WERI-Rb-1 (cell line): Measurements from ENCODE around the gene MSX1.
A peak's percentile ranks its signal among the peaks of the same experiment; 100 is the strongest.

Experiments used
- DNase-seq: peaks from one replicate; pipeline ENCODE4 v3.0.0-alpha.2; 2020
- H3K27ac ChIP-seq: fragments of 250-450 bp; sonication (Bioruptor Pico); 2 replicates; pipeline ENCODE4 v1.5.1; 2020; ENCODE audit warnings: mild to moderate bottlenecking, moderate library complexity
- H3K27me3 ChIP-seq: fragments of 250-450 bp; sonication (Bioruptor Pico); 2 replicates; pipeline ENCODE4 v1.5.1; 2021; ENCODE audit warnings: mild to moderate bottlenecking, low read depth, moderate library complexity; ENCODE audit not compliant: insufficient read depth, severe bottlenecking
- H3K36me3 ChIP-seq: fragments of 250-450 bp; sonication (Bioruptor Pico); 2 replicates; pipeline ENCODE4 v1.5.1; 2020; ENCODE audit warnings: mild to moderate bottlenecking, moderate library complexity
- H3K4me3 ChIP-seq: 2 replicates; pipeline ENCODE4 v1.5.1; 2011; ENCODE audit warnings: low read depth, mild to moderate bottlenecking, control low read depth, low read length
- H3K9me3 ChIP-seq: fragments of 250-450 bp; sonication (Bioruptor Pico); 2 replicates; pipeline ENCODE4 v1.5.1; 2021; ENCODE audit warnings: mild to moderate bottlenecking, moderate library complexity; ENCODE audit not compliant: severe bottlenecking
- TF ChIP-seq, protein P1 (sequence below): IDR thresholded peaks from 2 replicates; pipeline ENCODE4 v1.5.1; 2011; ENCODE audit warnings: low read depth, mild to moderate bottlenecking, control low read depth, inconsistent platforms, low read length

The MSX1 gene

DNA sequence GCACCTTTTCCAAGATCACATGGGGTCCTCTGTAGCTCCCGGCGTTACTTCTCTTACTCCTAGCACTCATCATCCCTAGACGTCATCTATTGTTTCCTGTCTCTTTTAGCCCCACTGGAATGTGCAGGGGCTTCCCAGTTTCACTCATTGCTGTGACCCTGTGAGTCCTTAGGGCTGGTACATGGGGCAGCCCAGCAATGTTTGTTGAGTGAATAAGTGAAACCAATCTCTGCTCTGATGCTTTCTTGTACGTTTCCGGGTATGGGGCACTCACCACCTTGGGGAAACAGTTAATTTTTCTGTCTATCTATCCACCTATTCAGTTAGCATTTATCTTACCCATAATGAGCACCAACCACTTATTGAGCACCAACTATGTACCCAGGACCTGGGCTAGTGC lies 16.1 kb downstream of the MSX1 start:
- Histone ChIP-seq H3K36me3 (no peaks in the 10 kb centered on the region), H3K27ac (no peak overlapping the region), H3K9me3 (no peaks in the 10 kb centered on the region), H3K27me3 (peaks cover 35% of the 10 kb centered on the region), H3K4me3 (no peak overlapping the region)
- no peak for DNase-seq
- TF ChIP-seq, protein P1, sequence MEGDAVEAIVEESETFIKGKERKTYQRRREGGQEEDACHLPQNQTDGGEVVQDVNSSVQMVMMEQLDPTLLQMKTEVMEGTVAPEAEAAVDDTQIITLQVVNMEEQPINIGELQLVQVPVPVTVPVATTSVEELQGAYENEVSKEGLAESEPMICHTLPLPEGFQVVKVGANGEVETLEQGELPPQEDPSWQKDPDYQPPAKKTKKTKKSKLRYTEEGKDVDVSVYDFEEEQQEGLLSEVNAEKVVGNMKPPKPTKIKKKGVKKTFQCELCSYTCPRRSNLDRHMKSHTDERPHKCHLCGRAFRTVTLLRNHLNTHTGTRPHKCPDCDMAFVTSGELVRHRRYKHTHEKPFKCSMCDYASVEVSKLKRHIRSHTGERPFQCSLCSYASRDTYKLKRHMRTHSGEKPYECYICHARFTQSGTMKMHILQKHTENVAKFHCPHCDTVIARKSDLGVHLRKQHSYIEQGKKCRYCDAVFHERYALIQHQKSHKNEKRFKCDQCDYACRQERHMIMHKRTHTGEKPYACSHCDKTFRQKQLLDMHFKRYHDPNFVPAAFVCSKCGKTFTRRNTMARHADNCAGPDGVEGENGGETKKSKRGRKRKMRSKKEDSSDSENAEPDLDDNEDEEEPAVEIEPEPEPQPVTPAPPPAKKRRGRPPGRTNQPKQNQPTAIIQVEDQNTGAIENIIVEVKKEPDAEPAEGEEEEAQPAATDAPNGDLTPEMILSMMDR: no peak

DNA sequence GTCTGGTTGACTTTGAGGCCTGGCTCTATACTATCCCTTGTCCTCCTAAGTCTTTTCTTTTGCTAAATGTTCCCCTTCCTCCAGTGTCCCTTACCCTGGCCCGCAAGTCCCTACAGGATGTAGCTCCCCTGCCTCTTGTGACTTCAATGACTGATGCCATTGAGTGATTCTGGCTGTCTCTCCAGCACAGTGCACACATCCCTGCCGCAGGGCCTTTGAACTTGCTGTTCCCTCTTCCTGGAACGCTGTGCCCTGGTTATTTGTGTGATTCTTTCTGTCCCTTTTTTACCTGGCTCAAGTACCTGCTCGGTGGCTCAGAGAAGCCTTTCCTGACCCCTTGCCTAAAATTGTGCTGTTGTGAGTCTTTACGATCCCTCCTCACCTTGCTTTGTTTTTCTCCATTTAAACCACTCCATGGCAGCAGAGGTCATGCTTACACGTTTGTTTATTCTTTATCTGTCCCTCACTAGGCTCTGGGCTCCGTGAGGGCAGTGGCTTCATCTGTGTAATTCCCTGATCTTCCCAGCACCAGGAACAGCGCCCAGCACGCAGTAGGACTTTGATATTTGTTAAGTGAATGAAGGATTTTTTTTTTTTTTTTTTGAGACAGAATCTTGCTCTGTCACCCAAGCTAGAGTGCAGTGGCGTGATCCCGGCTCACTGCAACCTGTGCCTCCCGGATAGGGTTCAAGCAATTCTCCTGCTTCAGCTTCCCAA lies 17.6 kb downstream of the MSX1 start:
- TF ChIP-seq, protein P1: no peak

DNA sequence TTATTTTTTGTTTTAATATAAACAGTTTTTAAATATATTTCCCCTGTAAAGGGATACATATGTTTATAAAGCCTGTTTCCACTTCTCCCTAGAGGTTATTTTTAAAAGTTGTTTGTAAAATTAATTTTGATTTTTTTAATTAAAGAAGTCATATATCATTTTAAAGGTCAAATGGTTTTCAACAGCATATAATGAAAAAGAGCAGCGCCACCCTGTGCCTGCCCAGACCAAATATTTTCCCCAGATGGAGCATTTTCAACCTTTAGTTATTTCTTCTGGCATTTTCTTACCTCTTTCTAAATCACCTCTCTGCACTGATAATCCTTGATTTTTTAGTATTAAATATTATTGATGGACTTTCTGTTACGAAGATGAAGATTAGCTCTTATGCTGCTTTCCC lies 21.0 kb downstream of the MSX1 start:
- no peaks in the 10 kb centered on the region for H3K27me3 ChIP-seq
- no peaks in the 10 kb centered on the region for H3K36me3 ChIP-seq
- H3K4me3 ChIP-seq: no peak overlapping the region
- no peak overlapping the region for H3K27ac ChIP-seq
- TF ChIP-seq, protein P1: 0 out of 2 replicates have a peak, but pooled peaks have one; percentile 17
- no peak for DNase-seq
- H3K9me3 ChIP-seq: no peaks in the 10 kb centered on the region

More for the DNA sequence above, 17.6 kb downstream of the MSX1 start:
- DNase-seq: no peak
- H3K27me3 ChIP-seq: peaks cover 20% of the 10 kb centered on the region
- no peaks in the 10 kb centered on the region for H3K36me3 ChIP-seq
- H3K27ac ChIP-seq: no peak overlapping the region
- H3K9me3 ChIP-seq: no peaks in the 10 kb centered on the region
- H3K4me3 ChIP-seq: no peak overlapping the region

DNA sequence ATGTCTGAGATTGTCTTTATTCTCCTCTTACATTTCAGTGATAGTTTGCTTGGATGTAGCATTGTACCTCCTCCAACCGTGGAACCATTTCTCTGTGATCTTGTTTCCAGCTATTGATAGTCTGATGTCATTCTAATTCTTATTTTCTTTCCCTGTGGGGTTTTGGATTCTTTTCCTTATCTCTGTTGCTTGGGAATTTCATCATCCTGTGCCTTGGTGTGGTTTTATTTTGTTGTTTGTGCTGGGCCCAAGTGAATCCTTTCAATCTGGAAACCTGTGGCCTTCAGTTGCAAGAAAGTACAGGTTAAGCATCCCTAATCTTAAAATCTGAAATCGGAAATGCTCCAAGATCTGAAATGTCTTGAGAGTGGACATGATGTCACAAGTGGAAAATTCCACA lies 22.0 kb downstream of the MSX1 start:
- Histone ChIP-seq H3K4me3 (no peak overlapping the region), H3K9me3 (no peaks in the 10 kb centered on the region), H3K36me3 (no peaks in the 10 kb centered on the region), H3K27me3 (no peaks in the 10 kb centered on the region), H3K27ac (no peak overlapping the region)
- TF ChIP-seq, protein P1: no peak
- no peak for DNase-seq

DNA sequence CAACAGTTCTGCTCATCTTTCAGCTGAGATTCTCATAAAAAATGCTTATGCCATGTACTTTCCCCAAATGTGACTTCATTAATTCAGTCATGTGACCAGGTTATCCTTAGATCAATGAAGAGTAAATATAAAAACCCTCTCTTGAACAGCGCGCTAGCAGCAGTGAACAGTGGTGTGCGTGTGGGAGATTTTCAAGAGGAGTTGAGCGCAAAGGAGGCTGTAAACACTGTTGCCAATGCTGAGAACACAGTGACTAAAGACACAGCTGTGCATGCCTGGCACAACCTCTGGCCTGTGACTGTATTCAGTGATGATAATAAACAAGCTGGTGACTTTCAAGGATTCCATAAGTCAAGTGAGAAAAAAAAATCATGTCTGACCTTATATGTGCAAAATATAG lies 25.1 kb downstream of the MSX1 start:
- Histone ChIP-seq H3K27me3 (no peaks in the 10 kb centered on the region), H3K36me3 (no peaks in the 10 kb centered on the region), H3K4me3 (no peak overlapping the region), H3K27ac (no peak overlapping the region), H3K9me3 (no peaks in the 10 kb centered on the region)
- no peak for DNase-seq
- TF ChIP-seq, protein P1: no peak

DNA sequence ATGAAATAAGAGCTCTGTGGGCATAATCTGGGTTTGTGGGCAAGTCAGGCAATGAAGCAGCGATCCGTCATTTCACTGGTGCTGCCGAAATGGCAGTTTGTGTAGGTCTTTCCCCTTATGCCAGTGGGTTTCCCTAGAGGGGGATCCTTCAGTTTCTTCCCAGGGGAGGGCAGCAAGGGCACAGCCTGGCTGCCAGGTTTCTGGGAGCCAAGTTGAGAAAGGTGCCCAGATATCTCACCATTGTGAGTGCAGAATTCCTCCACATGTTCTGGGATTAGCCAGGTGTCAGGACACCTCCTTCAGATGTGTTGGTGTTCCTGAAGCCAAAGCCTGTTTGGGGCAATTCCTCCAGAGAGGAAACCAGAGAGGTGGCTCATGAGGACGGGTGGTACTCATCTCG lies 28.0 kb downstream of the MSX1 start:
- DNase-seq: no peak
- no peaks in the 10 kb centered on the region for H3K27me3 ChIP-seq
- H3K36me3 ChIP-seq: no peaks in the 10 kb centered on the region
- H3K27ac ChIP-seq: no peak overlapping the region
- H3K9me3 ChIP-seq: no peaks in the 10 kb centered on the region
- TF ChIP-seq, protein P1: no peak
- no peak overlapping the region for H3K4me3 ChIP-seq
